NT2/D1 (cell line): ENCODE data around the gene VAV2.

Experiments used
- DNase-seq: peaks from one replicate; pipeline ENCODE4 v3.0.0-alpha.2; 2011; ENCODE audit warnings: low read depth, low spot score
- H3K27me3 ChIP-seq: 2 replicates; pipeline ENCODE4 v1.6.0; 2011; ENCODE audit warnings: mild to moderate bottlenecking; ENCODE audit not compliant: insufficient read length, insufficient read depth
- H3K36me3 ChIP-seq: 2 replicates; pipeline ENCODE4 v1.6.1; 2011; ENCODE audit warnings: mild to moderate bottlenecking, low read length, mixed read lengths; ENCODE audit not compliant: insufficient read depth, insufficient read length
- H3K4me1 ChIP-seq: 2 replicates; pipeline ENCODE4 v1.5.1; 2011; ENCODE audit not compliant: insufficient read depth, insufficient read length
- H3K4me3 ChIP-seq: 2 replicates; pipeline ENCODE4 v1.5.1; 2011; ENCODE audit warnings: low read depth; ENCODE audit not compliant: insufficient read length
- H3K9ac ChIP-seq: 2 replicates; pipeline ENCODE4 v1.6.0; 2011; ENCODE audit warnings: low read depth; ENCODE audit not compliant: insufficient read length
- H3K9me3 ChIP-seq: 2 replicates; pipeline ENCODE4 v1.5.1; 2011; ENCODE audit warnings: mild to moderate bottlenecking, low read length; ENCODE audit not compliant: insufficient read depth
- SUZ12 ChIP-seq: IDR thresholded peaks from 2 replicates; pipeline ENCODE4 v1.6.1; 2011; ENCODE audit not compliant: insufficient read length, insufficient read depth; ENCODE audit errors: extremely low read depth
- YY1 ChIP-seq: IDR thresholded peaks from 2 replicates; pipeline ENCODE4 v1.6.1; 2011; ENCODE audit not compliant: insufficient read length, insufficient read depth
- ZNF274 ChIP-seq: IDR thresholded peaks from 2 replicates; pipeline ENCODE4 v1.6.1; 2011; ENCODE audit warnings: mild to moderate bottlenecking, low read depth, low read length

Gene VAV2

DNA sequence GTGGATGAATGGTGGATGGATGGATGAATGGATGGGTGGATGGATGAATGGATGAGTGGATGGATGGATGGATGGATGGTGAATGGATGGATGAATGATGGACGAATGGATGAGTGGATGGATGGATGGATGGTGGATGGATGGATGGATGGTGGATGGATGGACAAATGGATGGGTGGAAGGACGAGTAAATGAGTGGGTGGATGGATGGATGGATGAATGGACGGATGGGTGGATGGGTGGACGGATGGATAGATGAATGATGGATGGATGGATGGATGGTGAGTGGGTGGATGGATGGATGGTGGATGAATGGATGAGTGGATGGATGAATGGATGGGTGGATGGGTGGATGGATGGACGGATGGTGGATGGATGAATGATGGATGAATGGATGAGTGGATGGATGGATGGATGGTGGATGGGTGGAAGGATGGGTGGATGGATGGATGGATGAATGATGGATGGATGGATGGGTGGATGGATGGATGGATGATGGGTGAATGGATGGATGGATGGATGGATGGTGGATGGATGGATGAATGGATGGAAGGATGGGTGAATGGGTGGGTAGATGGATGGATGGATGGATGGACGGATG lies 58.6 kb downstream of the VAV2 start:
- Histone ChIP-seq H3K4me3 (no peak overlapping the region), H3K9me3 (no peaks in the 10 kb centered on the region), H3K4me1 (peaks cover 12% of the 10 kb centered on the region), H3K36me3 (peaks cover 55% of the 10 kb centered on the region), H3K27me3 (no peaks in the 10 kb centered on the region), H3K9ac (no peak overlapping the region)
- TF ChIP-seq ZNF274 (no peak), SUZ12 (no peak), YY1 (no peak)
- DNase-seq: no peak

DNA sequence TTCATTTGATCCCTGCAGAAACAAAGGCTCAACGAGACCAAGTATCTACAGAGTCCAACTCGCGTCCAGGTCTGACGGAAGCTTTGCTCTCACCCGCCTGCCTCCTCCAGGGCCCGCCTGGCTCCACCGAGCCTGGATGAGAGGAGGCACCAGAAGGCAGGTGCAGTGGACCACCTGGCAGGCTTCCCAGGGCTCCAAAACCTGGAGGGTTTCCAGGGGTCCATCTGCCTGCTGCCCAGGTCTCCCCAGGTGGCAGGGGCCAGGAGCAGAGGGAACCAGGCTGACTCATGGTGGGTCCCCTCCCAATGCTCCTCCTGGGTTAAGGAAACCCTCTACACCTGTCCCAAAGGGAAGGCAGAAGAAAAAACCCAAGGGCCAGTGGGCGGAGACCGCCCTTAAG lies 59.5 kb downstream of the VAV2 start:
- H3K4me3 ChIP-seq: no peak overlapping the region
- H3K9ac ChIP-seq: no peak overlapping the region
- H3K9me3 ChIP-seq: peaks cover 3% of the 10 kb centered on the region; the same call in 1 of the 2 replicates
- H3K27me3 ChIP-seq: no peaks in the 10 kb centered on the region
- peaks cover 14% of the 10 kb centered on the region for H3K4me1 ChIP-seq
- no peak for TF ChIP-seq SUZ12
- no peak for TF ChIP-seq ZNF274
- TF ChIP-seq YY1: no peak
- peaks cover 55% of the 10 kb centered on the region for H3K36me3 ChIP-seq
- no peak for DNase-seq

DNA sequence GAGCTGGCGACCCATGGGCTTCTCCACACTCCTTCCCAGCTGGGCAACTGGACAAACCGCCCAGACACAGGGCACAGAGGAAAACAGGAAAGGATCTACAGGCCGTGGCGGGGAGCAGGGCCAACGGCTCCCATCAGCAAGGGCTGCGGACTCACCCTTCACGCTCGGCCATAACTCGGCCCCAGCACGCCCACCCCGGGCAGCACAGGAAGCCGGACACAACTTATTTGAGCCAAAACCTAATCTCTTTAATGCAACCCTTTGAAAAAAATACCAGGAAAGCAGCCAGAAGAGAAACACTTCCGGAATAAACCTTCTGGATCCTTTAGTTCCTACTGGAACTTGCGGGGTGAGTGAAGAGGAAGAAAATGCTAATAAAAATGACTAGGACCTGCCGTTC lies 59.9 kb downstream of the VAV2 start:
- H3K36me3 ChIP-seq: peaks cover 55% of the 10 kb centered on the region
- H3K4me3 ChIP-seq: no peak overlapping the region
- TF ChIP-seq YY1 (no peak), ZNF274 (no peak), SUZ12 (no peak)
- no peak for DNase-seq
- H3K9ac ChIP-seq: no peak overlapping the region
- H3K9me3 ChIP-seq: peaks cover 7% of the 10 kb centered on the region; the same call in 1 of the 2 replicates
- peaks cover 15% of the 10 kb centered on the region for H3K4me1 ChIP-seq
- no peaks in the 10 kb centered on the region for H3K27me3 ChIP-seq

DNA sequence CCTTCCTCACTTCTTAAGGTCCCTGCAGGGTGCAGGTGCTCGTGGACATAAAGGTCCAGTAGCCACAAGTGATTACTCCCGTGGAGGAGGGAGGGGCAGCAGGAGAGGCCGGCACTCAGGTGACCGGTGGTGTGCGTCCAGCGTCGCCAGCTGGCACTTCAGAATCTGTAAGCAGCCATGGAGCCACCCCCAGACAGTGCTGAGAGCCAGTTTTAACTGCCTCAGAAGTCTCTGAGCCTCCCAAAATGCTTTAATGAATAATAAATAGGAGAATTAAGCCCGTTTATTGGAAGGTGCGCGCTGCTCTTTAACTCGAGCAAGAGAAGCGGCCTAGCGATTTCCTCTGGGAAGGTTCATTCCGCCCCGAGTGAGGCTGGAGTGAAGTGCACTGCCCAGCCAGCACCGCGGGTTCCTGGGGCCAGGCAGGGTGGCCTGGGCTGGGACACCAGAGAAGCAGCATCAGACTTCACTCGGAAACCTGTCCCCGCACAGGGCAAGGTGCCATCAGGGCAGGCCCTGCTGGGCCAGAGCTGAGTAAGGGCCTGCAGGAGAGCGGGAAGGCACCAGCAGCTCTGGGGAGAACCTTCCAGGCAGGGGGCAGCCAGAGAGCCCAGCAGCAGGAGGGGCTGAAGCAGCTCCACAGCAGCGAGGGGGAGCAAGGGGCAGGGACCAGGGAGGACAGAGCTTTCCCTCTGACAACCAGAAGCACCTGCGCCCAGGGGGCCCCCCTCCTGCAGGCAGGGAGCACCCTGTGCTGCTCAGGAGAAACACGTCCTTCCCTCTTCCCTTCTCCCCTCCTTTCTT lies 61.2 kb downstream of the VAV2 start:
- Histone ChIP-seq H3K9ac (no peak overlapping the region), H3K4me1 (peaks cover 11% of the 10 kb centered on the region), H3K27me3 (no peaks in the 10 kb centered on the region), H3K36me3 (peaks cover 49% of the 10 kb centered on the region), H3K4me3 (no peak overlapping the region), H3K9me3 (peaks cover 8% of the 10 kb centered on the region; the same call in 1 of the 2 replicates)
- TF ChIP-seq SUZ12: no peak
- TF ChIP-seq YY1: no peak
- no peak for TF ChIP-seq ZNF274
- no peak for DNase-seq

DNA sequence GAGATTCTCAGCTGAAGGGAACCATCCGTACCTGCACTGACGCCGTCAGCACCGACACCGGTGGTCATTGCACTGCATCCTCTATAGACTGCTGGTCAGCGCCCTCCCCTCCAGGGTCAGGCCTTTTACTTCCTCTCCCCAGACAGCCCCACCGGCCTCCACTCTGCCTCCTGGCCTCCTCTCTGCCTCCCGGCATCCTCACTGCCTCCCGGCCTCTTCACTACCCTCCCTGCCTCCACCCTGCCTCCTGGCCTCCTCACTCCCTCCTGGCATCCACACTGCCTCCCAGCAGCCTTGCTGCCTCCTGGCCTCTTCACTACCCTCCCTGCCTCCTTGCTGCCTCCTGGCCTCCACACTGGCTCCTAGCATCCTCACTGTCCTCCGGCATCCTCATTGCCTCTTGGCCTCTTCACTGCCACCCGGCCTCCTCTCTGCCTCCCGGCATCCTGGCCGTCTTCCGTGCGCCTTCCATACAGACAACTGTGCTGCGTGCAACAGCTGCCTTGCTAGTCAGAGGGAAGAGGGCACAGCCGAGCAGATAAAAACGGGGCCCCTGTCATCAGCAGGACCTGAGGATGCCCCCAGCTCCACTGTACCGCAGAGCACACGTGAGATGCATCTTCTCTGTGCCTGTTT lies 62.0 kb downstream of the VAV2 start:
- H3K4me1 ChIP-seq: peaks cover 7% of the 10 kb centered on the region
- H3K9me3 ChIP-seq: peaks cover 8% of the 10 kb centered on the region; the same call in 1 of the 2 replicates
- H3K9ac ChIP-seq: no peak overlapping the region
- TF ChIP-seq SUZ12: no peak
- H3K36me3 ChIP-seq: peaks cover 46% of the 10 kb centered on the region
- H3K4me3 ChIP-seq: no peak overlapping the region
- no peaks in the 10 kb centered on the region for H3K27me3 ChIP-seq
- no peak for DNase-seq

DNA sequence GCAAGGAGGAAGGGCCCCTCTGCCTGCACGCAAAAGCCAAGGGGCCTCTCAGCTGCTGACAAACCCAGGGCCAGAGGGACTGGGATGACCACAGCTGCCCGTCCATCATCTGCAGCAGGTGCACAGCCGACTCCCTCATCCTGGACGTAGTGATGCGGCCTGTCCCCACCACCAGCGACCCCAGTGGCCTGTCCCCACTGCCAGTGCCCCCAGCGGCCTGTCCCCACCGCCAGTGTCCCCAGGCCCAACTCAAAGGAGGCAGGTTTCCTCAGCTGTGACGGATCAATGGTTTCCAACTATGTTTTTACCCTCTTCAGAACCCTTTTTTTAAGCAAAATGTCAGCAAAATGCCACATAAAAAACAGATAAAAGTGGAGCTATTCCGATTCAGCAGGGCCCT lies 62.5 kb downstream of the VAV2 start:
- Histone ChIP-seq H3K4me3 (no peak overlapping the region), H3K36me3 (peaks cover 48% of the 10 kb centered on the region), H3K4me1 (peaks cover 7% of the 10 kb centered on the region), H3K27me3 (no peaks in the 10 kb centered on the region), H3K9ac (no peak overlapping the region), H3K9me3 (peaks cover 8% of the 10 kb centered on the region; the same call in 1 of the 2 replicates)
- DNase-seq: no peak
- TF ChIP-seq SUZ12 (no peak), YY1 (no peak), ZNF274 (no peak)

DNA sequence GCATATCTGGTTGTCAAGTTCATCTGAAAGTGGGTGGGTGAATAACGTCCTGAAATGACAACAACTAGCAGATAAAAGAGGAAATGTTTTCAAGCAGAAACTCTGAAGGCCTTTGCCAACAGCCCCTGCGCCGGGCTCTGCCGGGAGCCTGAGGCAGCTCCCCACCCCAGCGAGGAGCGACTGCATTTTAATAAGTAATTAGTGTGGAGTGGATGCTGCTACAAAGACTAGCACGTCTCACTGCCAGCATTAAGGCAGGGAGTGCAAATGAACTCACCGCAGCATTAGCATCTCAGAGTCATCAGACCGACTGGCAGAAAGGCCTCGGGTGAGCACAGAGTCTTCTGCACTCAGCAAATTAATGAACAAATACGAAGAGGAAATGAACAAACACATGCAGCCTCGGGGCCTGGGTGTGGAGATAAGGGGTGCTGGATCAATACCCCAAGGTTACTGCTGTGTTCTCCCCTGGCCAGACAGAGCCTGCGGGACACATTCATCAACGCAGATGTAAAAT lies 63.8 kb downstream of the VAV2 start:
- Histone ChIP-seq H3K36me3 (peaks cover 40% of the 10 kb centered on the region), H3K4me1 (peaks cover 5% of the 10 kb centered on the region), H3K9ac (no peak overlapping the region), H3K9me3 (peaks cover 8% of the 10 kb centered on the region; the same call in 1 of the 2 replicates), H3K4me3 (no peak overlapping the region), H3K27me3 (no peaks in the 10 kb centered on the region)
- no peak for TF ChIP-seq ZNF274
- no peak for TF ChIP-seq YY1
- no peak for TF ChIP-seq SUZ12
- DNase-seq: no peak
